Skeletal muscle tissue (tissue), 4 donors: ENCODE measurements around the gene THEM4. TPM values are rescaled to one million over a fixed set of nuclear protein-coding genes. Genes with fewer than 3 reads are reported as not detected.

Source experiments
- H3K27ac ChIP-seq: one replicate; pipeline ENCODE4 v1.7.0; 2013; ENCODE audit warnings: mild to moderate bottlenecking, low read depth, low read length, inconsistent platforms
- H3K27me3 ChIP-seq, 3 donors: one replicate each; pipeline ENCODE4 v1.7.0; 2013; ENCODE audit warnings: low read length in 3 of 3; ENCODE audit not compliant: control insufficient read depth in 3 of 3, insufficient read depth in 3 of 3
- H3K36me3 ChIP-seq, 3 donors: one replicate each; pipeline ENCODE4 v1.7.0; 2013; ENCODE audit warnings: low read length in 3 of 3; ENCODE audit not compliant: control insufficient read depth in 3 of 3, insufficient read depth in 3 of 3
- H3K4me1 ChIP-seq, 3 donors: one replicate each; pipeline ENCODE4 v1.7.0; 2013; ENCODE audit warnings: low read length in 3 of 3, mild to moderate bottlenecking in 3 of 3; ENCODE audit not compliant: control insufficient read depth in 3 of 3, insufficient read depth in 3 of 3
- H3K4me3 ChIP-seq, 3 donors: one replicate each; pipeline ENCODE4 v1.7.0; 2013; ENCODE audit warnings: low read length in 3 of 3
- H3K9ac ChIP-seq, 3 donors: one replicate each; pipeline ENCODE4 v1.7.0; 2013; ENCODE audit warnings: low read length in 3 of 3, mild to moderate bottlenecking in 3 of 3, moderate library complexity in 2 of 3, low read depth in 1 of 3
- H3K9me3 ChIP-seq, 3 donors: one replicate each; pipeline ENCODE4 v1.7.0; 2013; ENCODE audit warnings: low read length in 3 of 3; ENCODE audit not compliant: control insufficient read depth in 3 of 3
- total RNA-seq: library from RNA; depleted of rRNA; stranded (reverse); fragments of >200 nt; gene quantifications from one replicate; pipeline ENCODE4 v1.2.3, GENCODE V29; 2014
- donor health status: Osteomylitis.

THEM4 gene
- total RNA-seq, 1 donor from 2014 or later = 8.4 TPM

- no peaks in the 10 kb centered on the region for H3K27me3 ChIP-seq
- no peak overlapping the region for H3K27ac ChIP-seq
These were observed 26.7 kb upstream of the THEM4 start for GRCh38 chr1:151935894-151936602.

GRCh38 chr1:151935154-151935553 is 25.8 kb upstream of the THEM4 start:
- no peaks in the 10 kb centered on the region for H3K27me3 ChIP-seq

More at GRCh38 chr1:151935894-151936602, 26.7 kb upstream of the THEM4 start:
- H3K4me3 ChIP-seq = no peak overlapping the region
- peaks cover 0 to under 1% (median 0%) of the 10 kb centered on the region in 3 donors for H3K4me1 ChIP-seq
- H3K36me3 ChIP-seq = no peaks in the 10 kb centered on the region
- no peaks in the 10 kb centered on the region for H3K9me3 ChIP-seq
- no peak overlapping the region for H3K9ac ChIP-seq

GRCh38 chr1:151934048-151934493 is 24.8 kb upstream of the THEM4 start:
- Histone ChIP-seq H3K27me3 (no peaks in the 10 kb centered on the region), H3K4me3 (no peak overlapping the region), H3K36me3 (no peaks in the 10 kb centered on the region), H3K27ac (no peak overlapping the region), H3K9me3 (no peaks in the 10 kb centered on the region), H3K9ac (no peak overlapping the region), H3K4me1 (no peaks in the 10 kb centered on the region)

More at GRCh38 chr1:151935154-151935553, 25.8 kb upstream of the THEM4 start:
- Histone ChIP-seq H3K27ac (no peak overlapping the region), H3K9me3 (no peaks in the 10 kb centered on the region), H3K4me1 (no peaks in the 10 kb centered on the region), H3K9ac (no peak overlapping the region), H3K4me3 (no peak overlapping the region), H3K36me3 (no peaks in the 10 kb centered on the region)

GRCh38 chr1:151924691-151925587 is 15.6 kb upstream of the THEM4 start:
- no peak overlapping the region for H3K9ac ChIP-seq
- H3K36me3 ChIP-seq = no peaks in the 10 kb centered on the region

GRCh38 chr1:151923422-151923821 is 14.1 kb upstream of the THEM4 start:
- H3K9ac ChIP-seq = no peak overlapping the region
- no peaks in the 10 kb centered on the region for H3K4me1 ChIP-seq
- H3K9me3 ChIP-seq = no peaks in the 10 kb centered on the region
- no peak overlapping the region for H3K27ac ChIP-seq
- no peaks in the 10 kb centered on the region for H3K27me3 ChIP-seq
- no peaks in the 10 kb centered on the region for H3K36me3 ChIP-seq
- no peak overlapping the region for H3K4me3 ChIP-seq

More at GRCh38 chr1:151924691-151925587, 15.6 kb upstream of the THEM4 start:
- no peak overlapping the region for H3K27ac ChIP-seq
- H3K9me3 ChIP-seq = no peaks in the 10 kb centered on the region
- no peak overlapping the region for H3K4me3 ChIP-seq
- no peaks in the 10 kb centered on the region for H3K27me3 ChIP-seq
- no peaks in the 10 kb centered on the region for H3K4me1 ChIP-seq

GRCh38 chr1:151920149-151920548 is 10.8 kb upstream of the THEM4 start:
- H3K9ac ChIP-seq = no peak overlapping the region
- H3K27me3 ChIP-seq = no peaks in the 10 kb centered on the region
- peaks cover 0 to 4% (median 0%) of the 10 kb centered on the region in 3 donors for H3K4me1 ChIP-seq
- H3K4me3 ChIP-seq = no peak overlapping the region
- no peaks in the 10 kb centered on the region for H3K36me3 ChIP-seq
- no peak overlapping the region for H3K27ac ChIP-seq
- no peaks in the 10 kb centered on the region for H3K9me3 ChIP-seq

GRCh38 chr1:151918819-151919610 is 9.7 kb upstream of the THEM4 start:
- H3K9me3 ChIP-seq = no peaks in the 10 kb centered on the region
- H3K4me3 ChIP-seq = no peak overlapping the region
- H3K9ac ChIP-seq = no peak overlapping the region
- H3K36me3 ChIP-seq = no peaks in the 10 kb centered on the region
- no peaks in the 10 kb centered on the region for H3K27me3 ChIP-seq
- H3K4me1 ChIP-seq = peaks cover 0 to 5% (median 0%) of the 10 kb centered on the region in 3 donors
- H3K27ac ChIP-seq = no peak overlapping the region

GRCh38 chr1:151918156-151918555 is 8.8 kb upstream of the THEM4 start:
- H3K9me3 ChIP-seq = no peaks in the 10 kb centered on the region

GRCh38 chr1:151916726-151917370 is 7.5 kb upstream of the THEM4 start:
- no peaks in the 10 kb centered on the region for H3K27me3 ChIP-seq
- no peaks in the 10 kb centered on the region for H3K36me3 ChIP-seq
- no peak overlapping the region for H3K9ac ChIP-seq
- H3K4me3 ChIP-seq = no peak overlapping the region
- H3K4me1 ChIP-seq = peaks cover 0 to 5% (median 0%) of the 10 kb centered on the region in 3 donors
- H3K27ac ChIP-seq = no peak overlapping the region
- H3K9me3 ChIP-seq = no peaks in the 10 kb centered on the region

More at GRCh38 chr1:151918156-151918555, 8.8 kb upstream of the THEM4 start:
- Histone ChIP-seq H3K4me1 (peaks cover 0 to 5% (median 0%) of the 10 kb centered on the region in 3 donors), H3K27ac (no peak overlapping the region), H3K9ac (no peak overlapping the region), H3K36me3 (no peaks in the 10 kb centered on the region), H3K4me3 (no peak overlapping the region), H3K27me3 (no peaks in the 10 kb centered on the region)
